Epithelial cell of prostate (primary cell): ENCODE results near the gene OXGR1.
"Not testable (repeated sequence)": the region's sequence is repeated elsewhere in the genome, so short reads cannot be mapped to it uniquely, and the experiment has no call there.

ENCODE experiments used
- DNase-seq: peaks from one replicate; pipeline ENCODE4 v3.0.0-alpha.2; 2011; ENCODE audit warnings: low read depth, low spot score
- H3K27ac ChIP-seq: fragments of 450-650 bp; 2 replicates; pipeline ENCODE4 v1.5.1; 2017; ENCODE audit warnings: mild to moderate bottlenecking

Gene OXGR1

DNA sequence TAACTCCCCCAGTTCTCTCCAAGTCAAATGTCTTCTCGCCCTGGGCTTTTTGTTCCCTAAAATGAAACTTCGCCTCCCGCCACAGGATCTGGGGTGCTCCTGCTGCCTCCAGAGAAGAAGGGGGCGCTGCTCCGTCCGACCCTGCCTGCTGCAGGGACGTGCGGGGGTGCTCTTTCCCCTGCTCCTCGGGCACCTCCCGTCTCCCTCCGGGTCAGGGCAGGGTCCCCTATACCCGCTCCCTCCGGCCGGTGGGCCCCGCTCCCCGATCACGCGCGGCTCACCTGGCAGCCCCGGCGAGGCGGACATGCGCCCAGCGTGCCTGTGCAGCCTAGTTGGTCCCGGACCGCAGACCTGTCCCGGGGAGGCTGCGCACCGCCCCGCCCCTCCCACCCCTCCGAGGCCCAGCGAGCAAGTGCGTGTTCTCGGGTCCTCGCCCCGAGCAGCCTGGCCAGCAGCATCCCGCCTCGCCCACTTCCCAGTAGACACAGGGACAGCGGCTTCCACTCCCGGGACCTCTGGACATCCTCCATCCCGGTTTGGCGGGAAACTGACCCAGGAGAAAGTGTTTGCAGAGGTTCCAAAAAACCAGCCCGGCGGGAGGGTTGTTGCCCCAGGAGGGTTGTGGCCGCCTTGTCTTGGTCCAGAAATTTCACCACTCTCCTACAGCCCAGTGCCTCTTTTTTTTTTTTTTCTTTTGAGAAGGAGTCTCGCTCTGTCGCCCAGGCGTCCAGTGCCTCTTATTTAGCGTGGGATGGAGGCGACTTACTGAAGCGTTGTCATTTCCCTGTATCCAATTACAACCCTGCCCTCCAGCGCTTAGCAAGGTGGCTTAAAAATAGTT lies at the start of gene OXGR1:
OXGR1 (minus strand) TSS at position 460 of the 841 bp plus-strand sequence. CDS start 6,717 bp downstream, outside the sequence.
- no peak for DNase-seq
- no peak within 1 kb of the TSS for H3K27ac ChIP-seq

DNA sequence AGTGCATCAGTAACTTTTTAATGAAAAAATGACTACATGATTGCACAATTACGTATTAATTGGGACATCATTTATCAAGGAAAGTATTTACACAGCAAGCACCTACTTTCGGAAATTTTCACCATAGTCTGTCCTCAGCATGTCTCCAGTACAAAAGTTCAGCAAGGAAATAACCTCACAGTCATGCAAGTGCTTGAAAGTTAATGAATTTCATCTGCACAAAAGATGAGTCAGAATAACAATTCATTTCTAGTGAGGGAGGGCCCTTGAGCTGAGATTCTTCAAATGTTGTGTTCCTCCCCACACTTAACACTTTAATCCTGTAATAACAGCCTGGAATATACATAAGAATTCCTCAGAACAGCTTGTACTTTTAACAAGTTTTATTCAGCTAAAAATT lies 49.0 kb upstream of the OXGR1 start:
- no peak for DNase-seq
- H3K27ac ChIP-seq = no peak overlapping the region

DNA sequence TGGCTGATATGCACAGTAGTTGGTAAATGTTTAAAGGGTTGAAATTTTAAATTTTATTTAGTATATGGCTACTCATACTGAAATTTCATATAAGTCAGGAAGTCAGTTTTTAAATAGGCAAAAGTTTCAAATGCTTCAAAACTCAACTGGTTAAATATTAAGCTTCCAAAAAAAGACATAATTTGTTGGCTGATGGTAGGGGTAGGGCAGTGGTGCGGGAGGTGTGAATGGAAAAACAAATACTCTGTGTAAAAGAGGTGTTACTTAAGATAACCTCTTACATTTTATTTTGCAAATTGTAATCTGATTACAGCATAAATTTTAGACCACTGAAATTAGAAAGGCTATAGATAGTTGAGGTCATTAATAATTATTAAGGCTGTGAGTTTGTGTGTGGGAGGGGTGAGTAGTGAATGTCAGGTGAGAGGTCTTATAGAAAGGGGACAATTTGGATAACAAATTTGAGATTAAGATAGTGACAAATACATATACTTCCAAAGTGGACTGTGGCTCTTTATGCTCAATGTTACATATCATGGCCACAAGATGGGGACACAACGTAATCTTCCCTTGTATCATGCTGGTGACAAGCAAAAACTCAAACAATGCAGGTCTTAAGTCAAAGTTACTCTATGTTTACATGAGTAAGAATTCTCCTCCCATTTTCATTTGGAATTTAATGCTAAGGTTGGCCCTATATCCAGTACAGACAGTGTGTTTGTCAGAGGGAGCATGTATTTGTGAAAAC lies 36.6 kb upstream of the OXGR1 start:
- no peak for DNase-seq
- H3K27ac ChIP-seq = no peak overlapping the region

DNA sequence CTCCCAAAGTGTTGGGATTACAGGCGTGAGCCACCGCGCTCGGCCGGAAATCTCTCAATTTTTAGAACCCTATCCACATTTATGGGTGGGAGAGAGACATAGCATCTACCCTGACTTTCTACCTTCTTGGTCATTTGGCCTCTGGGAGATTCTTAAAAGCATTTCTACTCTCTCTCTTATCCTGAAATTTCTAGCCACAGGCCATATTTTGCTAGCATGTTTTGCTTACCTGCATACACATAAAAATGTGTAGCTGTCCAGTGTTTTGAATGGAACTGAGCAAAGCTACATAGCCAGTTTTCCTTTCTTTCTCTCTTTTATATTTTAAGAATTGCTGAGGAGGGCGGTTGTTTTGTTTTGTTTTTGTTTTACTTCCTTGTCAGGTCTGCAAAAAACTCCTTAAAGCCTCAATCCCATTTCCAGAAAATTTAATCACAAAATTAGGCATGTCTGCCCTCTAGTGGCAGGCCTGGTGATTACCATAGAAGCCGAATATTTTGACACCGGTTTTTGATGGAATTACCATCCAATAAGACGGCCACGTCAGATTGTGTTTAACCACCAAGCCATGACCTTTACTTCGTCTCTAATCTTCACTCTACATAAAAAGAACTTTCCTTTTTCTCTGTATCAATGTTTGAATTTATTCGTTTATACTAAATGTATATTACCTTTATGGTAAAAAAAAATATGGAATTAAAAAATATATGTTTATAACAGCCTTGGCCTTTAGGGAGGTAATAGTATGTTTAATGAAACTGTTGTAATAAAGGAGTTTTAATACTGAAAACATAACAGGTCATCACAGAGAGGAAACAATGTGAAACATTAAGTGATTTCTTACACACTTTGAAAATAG lies 34.4 kb upstream of the OXGR1 start:
- DNase-seq = no peak
- no peak overlapping the region for H3K27ac ChIP-seq

DNA sequence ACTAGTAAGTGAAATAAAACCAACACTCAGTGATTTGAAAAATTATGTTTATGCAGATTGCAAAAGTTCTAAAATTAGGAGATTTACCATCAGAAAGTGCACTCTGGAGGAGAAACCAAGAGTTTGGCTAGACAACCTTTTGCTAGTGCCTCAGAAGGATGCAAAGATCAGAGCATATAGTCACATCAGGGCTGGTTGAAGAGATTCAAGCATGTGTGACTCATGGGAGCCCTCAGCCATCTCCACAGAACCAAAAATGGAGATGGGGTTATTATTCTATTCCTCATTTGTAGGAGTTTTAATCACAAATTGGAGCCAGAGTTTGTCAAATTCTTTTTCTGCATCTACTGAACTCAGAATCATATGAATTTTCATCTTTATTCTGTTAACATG lies 32.9 kb upstream of the OXGR1 start:
- H3K27ac ChIP-seq = no peak overlapping the region

DNA sequence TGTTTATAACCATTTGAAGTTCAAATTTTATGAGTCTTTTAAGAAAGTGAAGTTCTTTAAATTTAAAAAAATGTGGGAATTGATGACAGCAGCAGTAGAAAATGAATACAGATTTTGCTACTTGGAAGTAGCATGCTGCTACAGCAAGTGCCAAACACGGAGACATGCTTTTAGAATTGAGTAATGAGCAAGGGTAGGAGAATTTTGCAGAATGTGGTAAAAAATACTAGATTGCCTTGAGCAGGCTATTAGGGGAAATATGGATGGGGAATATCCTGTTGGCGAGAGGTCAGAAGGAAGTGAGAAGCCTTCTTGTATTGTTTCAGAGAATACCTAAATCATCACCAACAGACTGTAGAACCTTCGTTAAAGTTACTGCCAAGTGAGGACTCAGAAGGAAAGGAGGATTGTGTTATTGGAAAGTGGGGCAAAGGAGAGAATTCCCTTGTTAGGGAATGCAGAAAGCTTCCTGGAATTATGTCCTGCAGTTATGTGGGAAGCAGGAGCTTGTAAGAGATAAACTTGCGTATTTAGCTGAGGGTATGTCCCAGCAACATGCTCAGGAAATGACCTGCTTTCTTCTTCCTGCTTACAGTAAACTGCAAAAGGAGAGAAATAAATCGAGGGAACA lies 32.4 kb upstream of the OXGR1 start:
- no peak for DNase-seq

More for the DNA sequence above, 32.9 kb upstream of the OXGR1 start:
- DNase-seq = no peak

DNA sequence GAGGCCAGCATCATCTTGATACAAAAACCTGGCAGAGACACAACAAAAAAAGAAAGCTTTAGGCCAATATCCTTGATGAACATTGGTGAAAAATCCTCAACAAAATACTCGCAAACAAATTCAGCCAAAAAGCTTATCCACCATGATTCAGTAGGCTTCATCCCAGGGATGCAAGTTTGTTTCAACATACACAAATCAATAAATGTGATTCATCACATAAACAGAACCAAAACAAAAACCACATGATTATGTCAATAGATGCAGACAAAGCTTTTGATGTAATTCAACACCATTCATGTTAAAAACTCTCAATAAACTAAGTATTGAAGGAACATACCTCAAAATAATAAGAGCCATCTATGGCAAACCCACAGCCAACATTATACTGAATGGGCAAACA lies 29.5 kb upstream of the OXGR1 start:
- not testable (repeated sequence) for DNase-seq, H3K27ac ChIP-seq

More for the DNA sequence above, 32.4 kb upstream of the OXGR1 start:
- H3K27ac ChIP-seq = no peak overlapping the region

DNA sequence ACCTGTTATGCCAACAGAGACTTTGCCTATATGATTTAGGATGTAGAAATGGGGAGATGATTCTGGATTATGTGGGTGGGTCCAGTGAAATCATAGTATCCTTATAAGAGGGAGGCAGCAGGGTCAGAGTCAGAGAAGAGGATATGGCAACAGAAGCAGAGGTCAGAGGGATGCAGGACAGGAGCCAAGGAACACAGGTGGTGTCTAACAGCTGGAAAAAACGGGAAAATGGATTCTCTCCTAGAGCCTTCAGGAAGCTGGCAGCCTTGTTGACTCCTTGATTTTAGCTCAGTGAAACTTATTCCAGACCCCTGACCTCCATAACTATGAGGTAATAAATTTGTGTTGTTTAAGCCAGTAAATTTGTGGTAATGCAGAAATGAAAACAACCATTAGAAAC lies 28.8 kb upstream of the OXGR1 start:
- no peak for DNase-seq
- no peak overlapping the region for H3K27ac ChIP-seq

DNA sequence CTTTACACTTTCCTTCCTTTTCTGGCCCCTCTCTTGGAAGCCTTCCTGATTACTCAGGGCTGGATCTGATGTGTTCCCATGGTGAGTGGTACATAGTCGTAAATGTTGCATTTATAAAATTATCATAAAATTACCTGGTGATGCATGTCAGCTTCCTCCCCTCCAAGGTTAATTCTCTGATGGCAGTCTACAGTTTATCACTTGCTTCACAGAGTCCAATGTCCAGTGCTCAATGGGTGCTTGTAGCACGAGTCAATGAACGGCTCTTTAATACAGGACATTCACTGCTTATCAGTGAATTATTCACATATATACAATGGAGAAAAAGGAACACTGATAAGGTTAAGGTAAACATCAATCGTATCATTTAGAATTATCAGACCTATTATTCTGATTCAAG lies 27.0 kb upstream of the OXGR1 start:
- DNase-seq = no peak
- no peak overlapping the region for H3K27ac ChIP-seq

DNA sequence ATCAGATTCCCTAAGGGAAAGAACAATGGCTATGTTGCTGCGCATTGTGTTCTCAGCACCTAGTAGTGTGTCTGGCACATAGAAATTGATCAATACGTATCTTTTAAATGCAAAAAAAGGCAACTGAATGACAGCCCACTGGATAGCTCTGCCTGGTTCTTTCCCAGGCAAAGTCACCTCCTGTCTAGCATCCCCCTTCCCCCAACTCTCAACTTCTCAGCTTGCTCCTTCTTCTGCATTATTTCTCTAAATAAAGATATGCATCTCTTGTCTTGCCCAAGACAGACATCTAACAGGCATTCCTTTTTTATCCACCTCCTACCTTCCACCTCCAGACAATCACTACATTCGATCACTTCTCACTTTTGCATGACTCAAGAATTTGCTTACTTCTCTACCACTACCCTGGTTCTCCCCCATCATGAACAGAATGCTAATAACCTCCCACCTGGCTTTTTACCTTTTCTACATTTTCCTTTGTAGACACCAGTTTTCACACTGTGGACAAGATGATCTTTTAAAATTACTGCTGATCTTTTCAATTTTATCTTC lies 26.5 kb upstream of the OXGR1 start:
- no peak for DNase-seq
- no peak overlapping the region for H3K27ac ChIP-seq

DNA sequence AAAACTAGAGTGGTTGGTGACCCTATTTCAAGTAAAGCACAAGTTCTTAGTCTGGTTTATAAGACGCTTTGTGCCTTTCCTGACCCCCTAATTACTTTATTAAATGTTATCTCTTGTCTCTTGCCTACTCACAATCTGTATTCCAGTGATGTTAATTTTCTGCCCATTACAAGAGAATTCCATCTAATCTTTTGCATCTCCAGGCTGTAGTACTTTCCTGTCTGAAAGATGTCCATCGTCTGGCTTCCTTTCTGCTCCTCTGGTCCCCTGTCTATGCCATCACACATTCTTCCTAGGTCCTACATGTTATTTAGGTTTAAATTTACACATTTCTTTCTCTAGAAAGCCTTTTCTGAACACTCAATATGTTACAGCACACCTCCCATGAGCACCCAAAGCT lies 25.9 kb upstream of the OXGR1 start:
- no peak overlapping the region for H3K27ac ChIP-seq
- DNase-seq = no peak

DNA sequence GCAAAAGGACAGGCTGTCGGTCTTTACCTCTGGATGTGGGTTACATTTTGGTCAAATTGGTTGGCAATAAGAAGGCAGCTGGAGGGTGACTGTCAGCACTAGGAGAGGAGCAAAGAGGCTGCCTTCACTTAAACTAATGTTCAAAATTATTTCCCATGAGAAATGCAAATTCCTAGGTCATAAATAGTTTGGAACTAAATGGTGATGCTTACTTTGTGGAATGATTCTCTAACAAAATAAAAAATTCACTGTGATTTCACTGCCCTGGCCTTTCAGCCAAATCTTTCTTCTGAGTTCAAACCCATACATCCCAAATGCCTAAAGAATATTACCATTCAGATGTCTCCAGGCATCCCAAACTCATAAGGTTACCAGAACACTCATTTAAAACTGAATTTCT lies 25.0 kb upstream of the OXGR1 start:
- no peak overlapping the region for H3K27ac ChIP-seq
- no peak for DNase-seq

DNA sequence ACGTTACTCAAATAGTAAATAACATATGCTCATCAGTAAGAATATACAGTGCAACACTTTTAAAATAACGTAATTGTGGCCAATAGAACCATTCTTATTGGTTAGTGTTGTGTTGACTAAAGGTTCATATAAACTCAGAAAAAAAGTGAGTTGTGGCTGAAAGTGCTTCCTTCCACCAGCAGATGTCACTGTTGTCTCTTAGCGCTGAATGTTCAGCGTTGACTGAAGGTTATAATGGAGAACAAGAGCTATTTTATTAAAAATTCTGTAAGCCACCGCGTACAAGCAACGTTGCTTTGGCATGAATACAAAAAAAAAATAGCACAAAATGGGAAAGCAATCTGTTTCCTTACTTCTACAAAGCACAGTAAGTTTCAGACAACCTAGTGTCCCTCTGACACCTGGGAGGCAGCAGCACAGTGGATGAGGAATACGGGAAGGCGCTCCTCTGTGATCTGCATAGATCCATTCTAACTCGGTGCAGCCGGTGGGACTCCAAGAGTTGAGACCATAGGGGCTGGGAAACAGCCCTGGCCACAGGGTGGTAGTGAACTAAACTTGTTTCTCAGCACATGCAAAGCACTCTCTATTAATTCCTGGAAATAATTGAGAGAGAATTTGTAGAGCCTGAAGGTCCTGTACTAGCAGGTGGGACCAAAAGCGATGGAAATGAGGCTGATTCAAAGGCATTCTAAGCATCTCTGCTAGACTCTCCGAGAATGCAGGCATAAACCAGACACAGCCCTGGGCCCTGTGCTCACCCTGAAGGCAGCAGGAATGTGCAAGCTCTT lies 23.9 kb upstream of the OXGR1 start:
- no peak overlapping the region for H3K27ac ChIP-seq
- no peak for DNase-seq

DNA sequence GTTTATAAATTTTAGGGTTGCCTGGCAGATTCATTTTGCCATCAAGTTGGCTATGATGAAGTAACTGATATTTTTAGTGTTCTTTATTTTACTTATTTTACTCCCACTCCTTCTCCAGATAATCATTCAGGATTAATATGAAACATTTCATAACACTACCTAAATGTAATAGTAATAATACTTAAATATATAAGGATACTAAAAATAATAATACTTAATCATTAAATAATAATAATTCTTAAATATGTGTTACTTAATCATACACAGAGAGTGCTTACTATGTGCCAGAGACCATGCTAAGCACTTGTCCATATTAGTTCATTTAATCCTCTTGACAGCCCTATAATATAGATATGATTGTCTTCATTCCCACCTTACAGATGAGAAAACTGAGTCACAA lies 23.0 kb upstream of the OXGR1 start:
- no peak for DNase-seq
- no peak overlapping the region for H3K27ac ChIP-seq

DNA sequence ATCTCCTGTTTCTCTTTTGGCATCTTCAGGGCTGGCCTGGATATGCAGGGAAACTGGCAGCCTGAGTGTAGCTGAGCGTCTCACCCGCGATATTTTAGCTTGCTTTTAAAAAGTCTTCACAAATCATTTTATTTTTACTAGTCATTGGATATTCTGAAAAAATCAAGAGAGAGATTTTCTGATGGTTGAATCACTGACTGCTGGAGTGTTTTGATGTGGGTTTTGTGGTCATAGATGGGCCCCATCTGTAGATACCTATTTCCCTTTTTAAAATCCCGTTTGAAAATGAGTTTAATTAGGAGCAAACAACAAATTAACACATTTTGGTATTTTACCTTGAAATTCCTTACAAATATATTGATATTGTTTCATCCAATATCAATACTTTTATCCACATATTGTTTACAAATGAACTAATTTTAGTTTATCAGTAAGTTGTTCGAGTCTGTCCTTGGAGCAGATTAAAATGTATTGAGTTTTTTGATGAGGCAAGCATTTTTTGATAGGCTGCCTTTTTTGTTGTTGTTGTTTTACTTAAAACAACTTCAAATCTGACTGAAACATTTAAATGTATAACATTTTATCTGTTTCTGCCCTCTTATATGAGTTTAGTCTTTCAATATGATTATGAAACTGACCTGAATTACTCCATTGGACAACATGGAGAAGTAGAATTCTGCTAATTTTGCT lies 21.5 kb upstream of the OXGR1 start:
- DNase-seq = no peak

DNA sequence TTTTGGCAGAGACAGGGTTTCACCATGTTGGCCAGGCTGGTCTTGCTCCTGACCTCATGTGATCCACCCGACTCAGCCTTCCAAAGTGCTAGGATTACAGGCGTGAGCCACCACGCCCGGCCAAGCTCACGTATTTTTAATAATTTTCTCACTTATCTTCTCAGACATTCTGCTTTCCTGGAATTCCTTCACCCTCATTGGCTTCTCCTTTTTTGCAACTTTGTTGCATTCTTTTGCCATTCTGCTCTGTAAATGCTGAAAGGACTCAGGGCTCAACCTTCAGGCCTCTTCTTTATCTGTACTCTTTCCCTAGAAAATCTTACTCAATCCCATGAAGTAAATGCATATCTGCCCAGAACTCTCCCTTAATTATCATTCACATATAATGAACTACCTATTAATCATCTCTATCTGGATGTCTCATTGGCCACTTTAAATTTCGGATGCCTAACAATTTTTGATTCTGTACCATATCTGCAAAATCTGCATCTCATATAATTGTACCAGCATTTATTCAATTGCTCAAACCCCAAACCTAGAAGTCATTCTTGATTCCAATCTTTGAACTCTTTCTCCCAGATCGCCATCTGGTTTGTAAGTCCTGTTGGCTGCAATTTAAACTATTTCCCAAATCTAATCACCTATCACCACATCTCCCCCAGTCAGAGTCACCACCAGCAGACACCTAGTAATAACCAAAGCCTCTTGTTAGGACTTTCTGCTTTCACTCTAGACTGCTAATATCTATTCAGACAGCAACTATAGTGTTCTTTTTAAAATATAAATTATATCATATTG lies 18.2 kb upstream of the OXGR1 start:
- H3K27ac ChIP-seq = no peak overlapping the region
- DNase-seq = no peak

More for the DNA sequence above, 21.5 kb upstream of the OXGR1 start:
- H3K27ac ChIP-seq = no peak overlapping the region

DNA sequence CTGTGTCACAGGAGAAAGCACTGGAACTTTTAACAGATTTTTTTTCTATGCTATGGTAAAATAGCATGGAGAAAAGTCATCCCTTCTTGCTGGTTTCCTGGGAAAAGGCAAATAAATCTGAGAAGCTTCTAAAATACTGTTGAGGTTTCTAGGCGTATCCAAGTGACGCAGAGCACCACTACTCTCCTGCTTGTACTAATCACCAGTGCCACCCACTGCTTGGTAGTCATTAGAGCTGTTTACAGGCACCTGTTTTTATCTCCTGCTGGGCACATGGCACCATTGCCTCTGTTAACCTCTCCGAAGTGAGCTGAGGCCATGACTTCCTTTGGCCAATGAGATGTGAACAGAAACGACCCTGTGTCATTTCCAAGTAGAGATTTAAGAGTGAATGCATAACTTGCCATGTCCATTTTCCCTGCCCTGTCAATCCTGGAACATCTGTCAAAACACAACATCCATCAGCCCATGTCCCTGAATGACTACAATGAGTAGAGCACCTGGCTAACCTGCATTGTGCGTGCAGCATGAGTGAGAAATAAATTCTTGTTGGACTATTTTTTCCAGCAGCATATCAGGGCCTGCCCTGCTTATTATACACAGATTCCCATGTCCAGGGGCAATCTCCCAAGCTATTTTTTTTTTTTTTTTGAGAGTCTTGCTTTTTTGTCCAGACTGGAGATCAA lies 17.3 kb upstream of the OXGR1 start:
- no peak for DNase-seq
- no peak overlapping the region for H3K27ac ChIP-seq
